NB4 (cell line): Measurements from ENCODE around the gene UPK3B.
"Not testable (repeated sequence)": the region's sequence is repeated elsewhere in the genome, so short reads cannot be mapped to it uniquely, and the experiment has no call there.

Experiments
- DNase-seq: peaks from one replicate; pipeline ENCODE4 v3.0.0; 2010; ENCODE audit warnings: low read depth
- H3K4me3 ChIP-seq: one replicate; pipeline ENCODE4 v1.5.1; 2011; ENCODE audit warnings: mild to moderate bottlenecking, low read depth, low read length, moderate library complexity
- MAX ChIP-seq: IDR thresholded peaks from 2 replicates; pipeline ENCODE4 v1.6.1; 2011; ENCODE audit warnings: low read depth, low read length
- MYC ChIP-seq: IDR thresholded peaks from 2 replicates; pipeline ENCODE4 v1.6.1; 2011; ENCODE audit warnings: low read depth, low read length
- POLR2A ChIP-seq: IDR thresholded peaks from 2 replicates; pipeline ENCODE4 v1.6.1; 2011; ENCODE audit warnings: mild to moderate bottlenecking; ENCODE audit not compliant: insufficient read length; ENCODE audit errors: extremely low read depth

UPK3B gene

GRCh38 chr7:76549025-76549854, 38.9 kb downstream of the UPK3B start:
- H3K4me3 ChIP-seq, result peak overlapping the region; percentile 66
- DNase-seq, result peak; percentile 99
- TF ChIP-seq MYC, result peak; percentile 76
- peak; percentile 65 for TF ChIP-seq POLR2A
- TF ChIP-seq MAX, result peak; percentile 89

- DNase-seq, result peak; percentile 40
- peak overlapping the region; percentile 66 for H3K4me3 ChIP-seq
Observed at GRCh38 chr7:76549855-76550248, 39.5 kb downstream of the UPK3B start.

- not testable (repeated sequence) for H3K4me3 ChIP-seq, DNase-seq
Observed at GRCh38 chr7:76551992-76552391, 41.6 kb downstream of the UPK3B start.

GRCh38 chr7:76559685-76560084, 49.3 kb downstream of the UPK3B start:
- H3K4me3 ChIP-seq, result not testable (repeated sequence)

GRCh38 chr7:76560157-76560556, 49.8 kb downstream of the UPK3B start:
- DNase-seq, result peak; percentile 18

More at GRCh38 chr7:76559685-76560084, 49.3 kb downstream of the UPK3B start:
- not testable (repeated sequence) for DNase-seq

GRCh38 chr7:76561342-76561741, 51.0 kb downstream of the UPK3B start:
- not testable (repeated sequence) for DNase-seq, H3K4me3 ChIP-seq

More at GRCh38 chr7:76560157-76560556, 49.8 kb downstream of the UPK3B start:
- H3K4me3 ChIP-seq, result not testable (repeated sequence)

GRCh38 chr7:76565001-76565400, 54.6 kb downstream of the UPK3B start:
- DNase-seq, H3K4me3 ChIP-seq: not testable (repeated sequence)
